K562 (cell line): ENCODE data around the gene NANOG. TPM values are rescaled to one million over a fixed set of nuclear protein-coding genes. Genes with fewer than 3 reads are reported as not detected.
"Not testable (repeated sequence)": the region's sequence is repeated elsewhere in the genome, so short reads cannot be mapped to it uniquely, and the experiment has no call there.

ENCODE experiments used
- ATAC-seq: fragments of 200-7000 bp; cut with Tn5 transposase; 3 replicates; pipeline ENCODE4 v1.9.1; 2020; ENCODE audit warnings: moderate library complexity
- BruUV-seq: library from RNA; stranded (reverse); fragments of 400-500 nt; replicated peaks from 2 replicates; lab custom pipeline; 2021; lab: Mats Ljungman, UMichigan
- CTCF ChIA-PET: fragments of 300-600 bp; formaldehyde crosslinking; extraction: SDS; loops from one replicate; lab custom pipeline; 2021; ENCODE audit warnings: low intra/inter-chr PET ratio; lab: Yijun Ruan, JAX
- POLR2A ChIA-PET: fragments of 300-600, 350-650 bp; sonication (Branson Sonifier 250); formaldehyde crosslinking; extraction: SDS; loops from one replicate; lab custom pipeline; 2021; ENCODE audit warnings: antibody characterized with exemption, inconsistent platforms; lab: Yijun Ruan, JAX
- DNase-seq, 4 experiments: peaks; one replicate each; pipeline versions ENCODE4 v3.0.0 to v3.0.0-alpha.2; 2011 to 2018; ENCODE audit warnings: low spot score in 3 of 4, mixed read lengths in 3 of 4; ENCODE audit errors: extremely low read depth in 1 of 4
- FAIRE-seq: peaks from 2 replicates; lab custom pipeline; 2011; peaks lifted over from hg19 to GRCh38; lab: Jason Lieb, UNC
- H2AFZ ChIP-seq: 2 replicates; pipeline ENCODE4 v1.6.0; 2011; ENCODE audit warnings: low read depth, low read length, control low read depth, inconsistent platforms
- H3K27ac ChIP-seq: fragments of 200-600 bp; 3 replicates; pipeline ENCODE4 v1.8.0; 2011; ENCODE audit warnings: low read depth, mild to moderate bottlenecking, control low read depth, inconsistent platforms, low read length, moderate library complexity, mixed read lengths; ENCODE audit errors: extremely low read depth
- H3K27me3 ChIP-seq, 2 experiments: fragments of 300-600 bp in 1 of 2; 2 replicates in 1 of 2; 3 replicates in 1 of 2; pipeline versions ENCODE4 v1.6.0 to v1.8.0; 2011; ENCODE audit warnings: inconsistent platforms in 2 of 2, low read length in 2 of 2, mild to moderate bottlenecking in 1 of 2, mixed read lengths in 1 of 2, moderate library complexity in 1 of 2; ENCODE audit not compliant: control insufficient read depth in 2 of 2, insufficient read depth in 2 of 2
- H3K36me3 ChIP-seq: fragments of 300-600 bp; 3 replicates; pipeline ENCODE4 v1.8.0; 2011; ENCODE audit warnings: mild to moderate bottlenecking, low read length, inconsistent platforms; ENCODE audit not compliant: control insufficient read depth, insufficient read depth
- H3K4me1 ChIP-seq, 2 experiments: fragments of 200-600 bp in 1 of 2; replicated peaks in 1 of 2; 2 replicates in 1 of 2; 3 replicates in 1 of 2; pipeline versions ENCODE4 v1.5.1 to v1.8.0; 2011; ENCODE audit warnings: inconsistent platforms in 2 of 2, low read length in 2 of 2, mild to moderate bottlenecking in 1 of 2, mixed read lengths in 1 of 2, moderate library complexity in 1 of 2; ENCODE audit not compliant: control insufficient read depth in 2 of 2, insufficient read depth in 2 of 2
- H3K4me2 ChIP-seq: 2 replicates; pipeline ENCODE4 v1.6.1; 2011; ENCODE audit warnings: low read length, control low read depth, inconsistent platforms, mixed read lengths; ENCODE audit not compliant: insufficient read depth
- H3K4me3 ChIP-seq: fragments of 200-600 bp; sonication (generic), shearing (Covaris generic); 2 replicates; pipeline ENCODE4 v1.5.1; 2016; ENCODE audit warnings: control low read depth, inconsistent platforms
- H3K79me2 ChIP-seq: fragments of 200-600 bp; 3 replicates; pipeline ENCODE4 v1.8.0; 2011; ENCODE audit warnings: low read length, inconsistent platforms; ENCODE audit not compliant: control insufficient read depth, insufficient read depth
- H3K9ac ChIP-seq, 2 experiments: 2 replicates each; pipeline versions ENCODE4 v1.6.0 to v1.6.1; 2011; ENCODE audit warnings: low read depth in 2 of 2, low read length in 2 of 2, control low read depth in 1 of 2, inconsistent platforms in 1 of 2, mild to moderate bottlenecking in 1 of 2, mixed read lengths in 1 of 2; ENCODE audit not compliant: insufficient read depth in 1 of 2
- H3K9me1 ChIP-seq: one replicate; pipeline ENCODE4 v1.6.0; 2011; ENCODE audit warnings: inconsistent platforms, mild to moderate bottlenecking, low read length, moderate library complexity; ENCODE audit not compliant: control insufficient read depth, insufficient read depth
- H3K9me3 ChIP-seq: replicated peaks from 2 replicates; pipeline ENCODE4 v1.5.1; 2011; ENCODE audit warnings: low read depth, low read length, inconsistent platforms; ENCODE audit not compliant: control insufficient read depth, insufficient read depth
- H4K20me1 ChIP-seq: replicated peaks from 2 replicates; pipeline ENCODE4 v1.6.1; 2011; ENCODE audit warnings: low read length, inconsistent platforms, mixed read lengths; ENCODE audit not compliant: control insufficient read depth, insufficient read depth
- DMBX1 ChIP-seq: fragments of 250-450 bp; sonication (Bioruptor Pico); IDR thresholded peaks from 2 replicates; pipeline ENCODE4 v1.8.0; 2022; ENCODE audit warnings: inconsistent platforms, mild to moderate bottlenecking, moderate library complexity, borderline replicate concordance
- FOXP1 ChIP-seq: sonication (generic); formaldehyde crosslinking; IDR thresholded peaks from 2 replicates; pipeline ENCODE4 v1.8.0; 2022; ENCODE audit warnings: mild to moderate bottlenecking, missing genetic modification reagents
- ID3 ChIP-seq, 2 experiments: fragments of 250-450 bp in 1 of 2; fragments of 450-650 bp in 1 of 2; sonication (Bioruptor Pico) in 1 of 2; IDR thresholded peaks; 2 replicates each; pipeline versions ENCODE4 v1.6.1 to v1.8.0; 2016 to 2021; ENCODE audit warnings: mild to moderate bottlenecking in 2 of 2, moderate library complexity in 2 of 2, missing compliant biosample characterization in 1 of 2, missing genetic modification characterization in 1 of 2
- ILK ChIP-seq: fragments of 450-650 bp; IDR thresholded peaks from 2 replicates; pipeline ENCODE4 v1.6.1; 2016; ENCODE audit warnings: missing genetic modification characterization, low read depth, mild to moderate bottlenecking, missing compliant biosample characterization, moderate library complexity, borderline replicate concordance
- MAFK ChIP-seq: IDR thresholded peaks from 2 replicates; pipeline ENCODE4 v1.6.1; 2011; ENCODE audit warnings: low read length, improper control_type of control experiment
- SRSF9 ChIP-seq: fragments of 200-400 bp; formaldehyde crosslinking; IDR thresholded peaks from 2 replicates; pipeline ENCODE4 v1.6.1; 2017; ENCODE audit warnings: low read depth, low read length, borderline replicate concordance
- TCFL5 ChIP-seq: fragments of 250-450 bp; sonication (Bioruptor Pico); conservative IDR thresholded peaks from 2 replicates; pipeline ENCODE4 v1.6.1; 2021; ENCODE audit warnings: mild to moderate bottlenecking, moderate library complexity, matching md5 sums
- TFE3 ChIP-seq: fragments of 450-650 bp; formaldehyde crosslinking; IDR thresholded peaks from 2 replicates; pipeline ENCODE4 v1.4.0; 2020; ENCODE audit warnings: mild to moderate bottlenecking, mixed read lengths
- ZNF133 ChIP-seq: fragments of 250-450 bp; sonication (Bioruptor Pico); IDR thresholded peaks from 2 replicates; pipeline ENCODE4 v1.4.0; 2020; ENCODE audit warnings: mild to moderate bottlenecking
- WGBS: fragments of 100-300 bp; shearing (Covaris generic); methylation state at CpG from one replicate; pipeline ENCODE4 v1.1.6; 2016; ENCODE audit warnings: low coverage, mixed read lengths; ENCODE audit not compliant: insufficient coverage; ENCODE audit errors: missing lambda C conversion rate; 5-methylcytosine and 5-hydroxymethylcytosine counted together
- in situ Hi-C: fragments of 300-500 bp; cut with MboI; formaldehyde crosslinking; loops from 4 replicates; pipeline ENCODE4 v1.15.0; 2018; ENCODE audit warnings: inconsistent platforms, mixed read lengths
- intact Hi-C: fragments of 100-400 bp; cut with micrococcal nuclease; formaldehyde crosslinking; loops from 2 replicates; pipeline ENCODE4 v1.14.2; 2022
- polyA plus RNA-seq, 8 experiments: library from polyadenylated mRNA; depleted of rRNA in 4 of 8; stranded (reverse) in 5 of 8; unstranded in 3 of 8; fragments of >200 nt; fragmentation: Nextera tagmentation in 2 of 8; fragmentation: Illumina TruSeq in 1 of 8; extraction: Ambion mirVana in 2 of 8; extraction: Trizol in 1 of 8; gene quantifications; 2 replicates each; pipeline versions ENCODE4 v1.2.1 to v1.2.3, GENCODE V29; 2011 to 2014; ENCODE audit warnings: inconsistent platforms in 1 of 8, missing spikeins in 1 of 8
- total RNA-seq, 7 experiments: library from RNA; depleted of rRNA in 6 of 7; stranded (reverse); fragments of >200 nt in 6 of 7; fragmentation: Illumina TruSeq in 2 of 7; extraction: Trizol in 2 of 7; gene quantifications; 2 replicates each; pipeline versions ENCODE4 v1.2.1 to v1.2.3, GENCODE V29; 2011 to 2021; ENCODE audit warnings: low replicate concordance in 1 of 7

NANOG gene
- total and polyA plus RNA-seq, 9 of the 15 experiments (the other 6 are each of a cell fraction or from before 2014, with no cell fraction given): 0.04 TPM; not detected in 8

GRCh38 chr12:7833201-7833600 is 44.0 kb downstream of the NANOG start:
- in situ Hi-C loops, H3K4me2 ChIP-seq, H3K4me1 ChIP-seq, ATAC-seq, H3K27me3 ChIP-seq, H2AFZ ChIP-seq, H3K36me3 ChIP-seq, H3K4me3 ChIP-seq, H3K9ac ChIP-seq, BruUV-seq, CTCF ChIA-PET, DNase-seq, FAIRE-seq, H4K20me1 ChIP-seq, H3K27ac ChIP-seq, H3K9me1 ChIP-seq, H3K9me3 ChIP-seq, intact Hi-C loops, POLR2A ChIA-PET, H3K79me2 ChIP-seq: not testable (repeated sequence)
- 4% methylated on average over 5 of the region's 6 CpGs for WGBS

GRCh38 chr12:7833831-7834230 is 44.6 kb downstream of the NANOG start:
- Histone ChIP-seq H2AFZ (no peak overlapping the region), H3K79me2 (no peaks in the 10 kb centered on the region), H3K4me2 (no peak overlapping the region), H3K9me3 (no peaks in the 10 kb centered on the region), H3K9me1 (no peaks in the 10 kb centered on the region), H3K36me3 (no peaks in the 10 kb centered on the region), H3K4me1 (no peaks in the 10 kb centered on the region; a peak in 1 of 5 replicates), H4K20me1 (no peaks in the 10 kb centered on the region), H3K27ac (no peak overlapping the region), H3K27me3 (0 out of 5 replicates have a peak, but pooled peaks cover 2 to 3% of the 10 kb centered on the region in 2 experiments)
- intact Hi-C loops: no loop called here
- 13% methylated on average over 3 of the region's 4 CpGs for WGBS
- POLR2A ChIA-PET: no interaction called here
- BruUV-seq: no TSS peak
- no peak for ATAC-seq
- no peak for DNase-seq
- CTCF ChIA-PET: no interaction called here
- no peak for TF ChIP-seq DMBX1 (CRISPR knock-in tag)
- no peak for TF ChIP-seq SRSF9
- no peak for TF ChIP-seq MAFK
- TF ChIP-seq TFE3 (CRISPR knock-in tag): no peak
- TF ChIP-seq ZNF133: no peak
- TF ChIP-seq TCFL5 (CRISPR knock-in tag): no peak
- TF ChIP-seq ILK (tag): no peak
- no peak for TF ChIP-seq ID3 (CRISPR knock-in tag; IDR thresholded peaks at IDR 0.05)
- TF ChIP-seq ID3 (tag; IDR thresholded peaks at IDR 0.05): no peak
- no peak for TF ChIP-seq FOXP1 (CRISPR knock-in tag)
- TF ChIP-seq, all 486 proteins: peak for 0
- FAIRE-seq: no peak
- in situ Hi-C loops: no loop called here
- Histone ChIP-seq H3K9ac (no peak overlapping the region), H3K4me3 (no peak overlapping the region)
